Gastrocnemius medialis (tissue), 4 donors: ENCODE results near the gene CCDC154.

ENCODE experiments used
- POLR2A ChIP-seq, 2 donors: fragments of 450-650 bp; IDR thresholded peaks; one replicate each; pipeline ENCODE4 v1.6.1; 2017; ENCODE audit warnings: antibody characterized with exemption in 2 of 2, mild to moderate bottlenecking in 2 of 2, moderate library complexity in 2 of 2
- TF ChIP-seq, protein P1 (sequence below), 5 experiments: fragments of 450-650 bp in 3 of 5; fragments of 200-600 bp in 2 of 5; sonication (generic) in 2 of 5; IDR thresholded peaks in 4 of 5; conservative IDR thresholded peaks in 1 of 5; 1 replicate in 4 of 5; 2 replicates in 1 of 5; pipeline ENCODE4 v1.5.1; 2016 to 2019; ENCODE audit warnings: antibody characterized with exemption in 5 of 5, mild to moderate bottlenecking in 3 of 5, moderate library complexity in 3 of 5

DNA sequence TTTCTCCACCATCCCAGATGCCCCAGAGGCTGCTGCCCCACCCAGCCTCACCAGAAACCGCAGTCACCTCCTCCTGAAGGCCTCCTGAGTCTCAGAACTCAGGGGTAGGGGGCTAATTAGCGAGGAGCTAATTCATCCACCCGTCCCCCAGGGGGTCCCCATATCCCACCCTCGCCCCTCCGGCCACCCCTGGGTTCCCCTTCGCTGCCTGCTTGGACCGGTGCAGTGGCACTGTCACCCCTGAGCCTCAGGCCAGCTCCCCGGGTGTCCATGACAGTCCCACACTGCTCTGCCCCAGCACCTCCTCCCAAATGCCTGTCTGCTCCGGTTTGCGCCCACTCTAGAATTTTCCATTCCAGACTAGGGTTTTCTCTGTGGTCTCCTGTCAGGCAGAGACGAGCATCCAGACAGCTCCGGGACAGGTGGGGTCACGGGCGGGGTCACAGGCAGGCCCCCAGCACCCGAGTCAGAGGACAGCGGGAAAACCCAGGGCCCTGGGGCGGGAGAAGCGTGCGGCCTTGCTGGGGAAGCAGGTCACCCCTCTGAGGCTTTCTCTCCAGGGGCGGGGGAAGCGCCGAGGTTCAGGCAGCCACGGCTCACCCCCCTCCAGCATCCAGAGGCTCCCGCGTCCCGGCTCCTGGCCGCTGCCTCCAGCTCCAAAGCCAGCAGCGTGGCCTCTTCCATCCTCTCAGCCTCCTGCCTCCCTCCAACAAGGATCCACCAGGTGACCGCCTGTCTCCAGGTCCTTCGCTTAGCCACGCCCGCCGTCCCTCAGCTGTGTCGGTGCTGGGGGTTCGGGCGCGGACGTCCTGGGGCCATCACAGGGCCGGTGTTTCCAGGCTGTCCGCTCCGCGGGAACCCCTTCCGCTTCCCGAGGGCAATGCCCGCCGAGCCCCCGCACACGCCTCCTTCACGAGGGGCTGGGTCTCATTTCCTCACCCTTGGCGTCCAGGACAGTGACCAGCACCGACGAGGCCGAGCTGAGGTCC, 16.6 kb downstream of the CCDC154 start:
- TF ChIP-seq POLR2A (IDR thresholded peaks at IDR 0.05) = no peak
- TF ChIP-seq, protein P1, sequence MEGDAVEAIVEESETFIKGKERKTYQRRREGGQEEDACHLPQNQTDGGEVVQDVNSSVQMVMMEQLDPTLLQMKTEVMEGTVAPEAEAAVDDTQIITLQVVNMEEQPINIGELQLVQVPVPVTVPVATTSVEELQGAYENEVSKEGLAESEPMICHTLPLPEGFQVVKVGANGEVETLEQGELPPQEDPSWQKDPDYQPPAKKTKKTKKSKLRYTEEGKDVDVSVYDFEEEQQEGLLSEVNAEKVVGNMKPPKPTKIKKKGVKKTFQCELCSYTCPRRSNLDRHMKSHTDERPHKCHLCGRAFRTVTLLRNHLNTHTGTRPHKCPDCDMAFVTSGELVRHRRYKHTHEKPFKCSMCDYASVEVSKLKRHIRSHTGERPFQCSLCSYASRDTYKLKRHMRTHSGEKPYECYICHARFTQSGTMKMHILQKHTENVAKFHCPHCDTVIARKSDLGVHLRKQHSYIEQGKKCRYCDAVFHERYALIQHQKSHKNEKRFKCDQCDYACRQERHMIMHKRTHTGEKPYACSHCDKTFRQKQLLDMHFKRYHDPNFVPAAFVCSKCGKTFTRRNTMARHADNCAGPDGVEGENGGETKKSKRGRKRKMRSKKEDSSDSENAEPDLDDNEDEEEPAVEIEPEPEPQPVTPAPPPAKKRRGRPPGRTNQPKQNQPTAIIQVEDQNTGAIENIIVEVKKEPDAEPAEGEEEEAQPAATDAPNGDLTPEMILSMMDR (IDR thresholded peaks at IDR 0.05 in 4 of 5, conservative IDR thresholded peaks at IDR 0.05 in 1 of 5) = no peak
